ENCODE data around the gene ANKRD35.

GRCh38 chr1:145926686-145927062, 41.0 kb upstream of the ANKRD35 start:
- no peak for TF ChIP-seq CTCF (IDR thresholded peaks at IDR 0.05)
- TF ChIP-seq POLR2A (IDR thresholded peaks at IDR 0.05): no peak

Data from thyroid gland (tissue), 4 donors.